HG03558 (cell line): Measurements from ENCODE around the gene JARID2.

Source experiments
- ATAC-seq: cut with Tn5 transposase; IDR thresholded peaks from one replicate; pipeline ENCODE4 v1.9.1; 2021; ENCODE audit warnings: moderate number of reproducible peaks; ENCODE audit not compliant: unreplicated experiment; ENCODE audit errors: extremely low read depth

Gene JARID2

DNA sequence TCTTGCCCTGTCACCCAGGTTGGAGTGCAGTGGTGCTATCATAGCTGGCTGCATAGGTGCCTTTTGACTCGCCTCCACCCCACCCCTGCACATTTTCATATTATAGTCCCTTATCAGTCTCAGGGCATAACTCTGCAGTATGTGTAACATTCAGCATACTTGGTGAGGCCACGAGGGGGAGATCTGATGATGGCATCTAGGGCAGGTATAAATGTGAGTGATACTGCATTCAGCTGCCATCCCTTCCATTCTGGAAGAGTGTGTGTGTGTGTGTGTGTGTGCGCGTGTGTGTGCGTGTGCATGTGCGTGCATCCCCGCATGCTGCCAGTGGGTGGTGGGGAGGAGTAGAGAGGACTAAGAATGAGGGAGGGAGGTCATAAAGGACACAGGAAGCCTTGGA is 81.4 kb downstream of the JARID2 start:
- ATAC-seq: no peak

- no peak for ATAC-seq
Observed at GRCh38 chr6:15329197-15329671, 83.4 kb downstream of the JARID2 start.

DNA sequence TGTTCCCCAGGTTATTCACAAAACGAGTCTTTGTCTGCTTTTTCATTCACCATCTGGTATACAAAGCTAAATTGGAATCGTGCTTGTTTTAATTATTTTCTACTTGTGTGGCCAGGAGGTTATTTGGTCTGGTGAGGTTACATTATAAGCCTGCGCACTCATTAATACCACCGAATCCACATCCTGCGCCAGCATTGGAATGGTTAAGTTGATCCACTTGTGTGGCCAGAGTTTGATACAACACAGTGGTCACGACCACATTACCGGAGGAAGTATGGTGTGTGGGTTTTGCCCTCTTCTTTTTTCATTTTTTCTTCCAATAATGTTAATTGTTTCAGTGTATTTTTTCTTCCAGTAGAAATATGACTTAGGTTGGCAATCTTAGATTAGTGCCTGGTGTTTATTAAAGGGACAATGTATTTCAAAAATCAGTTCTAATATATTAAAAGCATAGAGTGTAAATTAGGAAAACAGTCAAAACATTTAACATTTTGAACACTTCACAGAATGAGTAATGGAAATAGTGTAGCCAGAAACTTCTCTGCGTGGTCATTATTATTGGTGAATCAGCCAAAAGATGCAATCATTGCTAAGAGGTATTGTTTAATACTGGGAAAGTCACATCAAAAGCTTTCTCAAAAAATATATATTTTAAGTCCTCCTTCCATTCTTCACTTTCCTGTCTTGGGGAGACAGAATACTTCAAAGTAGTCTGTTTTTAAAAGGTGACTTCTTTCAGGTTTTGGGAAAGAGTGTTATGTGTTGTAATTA is 84.5 kb downstream of the JARID2 start:
- ATAC-seq: no peak

DNA sequence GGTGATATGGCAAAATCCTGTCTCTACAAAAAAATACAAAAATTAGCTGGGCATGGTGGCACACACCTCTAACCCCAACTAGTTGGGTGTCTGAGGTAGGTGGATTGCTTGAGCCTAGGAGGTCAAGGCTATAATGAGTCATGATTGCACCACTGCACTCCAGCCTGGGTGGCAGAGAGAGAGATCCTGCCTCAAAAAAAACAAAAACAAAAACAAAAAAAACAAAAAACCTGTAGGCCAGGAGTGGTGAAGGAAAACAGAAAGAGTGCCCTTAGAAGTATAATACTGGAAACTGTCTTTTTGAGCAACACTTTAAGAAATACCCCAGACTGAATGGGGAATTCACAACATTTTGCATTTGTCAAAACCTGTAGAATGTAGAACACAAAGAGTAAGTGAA is 85.3 kb downstream of the JARID2 start:
- ATAC-seq: no peak

GRCh38 chr6:15331629-15332251 is 85.9 kb downstream of the JARID2 start:
- ATAC-seq: no peak

DNA sequence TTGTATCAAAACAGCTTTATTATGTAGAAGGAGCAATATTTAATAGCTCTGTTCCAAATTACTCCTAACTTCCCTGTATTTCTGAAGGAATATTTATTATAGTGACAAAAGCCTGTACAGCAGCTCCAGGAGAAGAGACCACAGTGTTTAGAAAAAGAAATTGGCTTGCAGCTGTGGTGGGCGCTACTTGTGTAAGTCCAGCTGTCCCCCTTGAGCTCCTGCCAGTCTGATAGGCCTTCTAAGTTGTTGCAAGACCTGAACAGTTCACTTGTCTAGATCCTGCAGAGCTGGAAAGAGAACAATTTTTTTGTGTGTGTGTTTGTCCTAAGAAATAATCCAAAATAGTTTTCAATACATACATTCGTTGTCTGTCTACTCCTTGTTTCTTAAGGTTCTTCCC is 86.6 kb downstream of the JARID2 start:
- no peak for ATAC-seq

- ATAC-seq: no peak
Observed at GRCh38 chr6:15335385-15335784, 89.5 kb downstream of the JARID2 start.

GRCh38 chr6:15335916-15336315 is 90.0 kb downstream of the JARID2 start:
- no peak for ATAC-seq

DNA sequence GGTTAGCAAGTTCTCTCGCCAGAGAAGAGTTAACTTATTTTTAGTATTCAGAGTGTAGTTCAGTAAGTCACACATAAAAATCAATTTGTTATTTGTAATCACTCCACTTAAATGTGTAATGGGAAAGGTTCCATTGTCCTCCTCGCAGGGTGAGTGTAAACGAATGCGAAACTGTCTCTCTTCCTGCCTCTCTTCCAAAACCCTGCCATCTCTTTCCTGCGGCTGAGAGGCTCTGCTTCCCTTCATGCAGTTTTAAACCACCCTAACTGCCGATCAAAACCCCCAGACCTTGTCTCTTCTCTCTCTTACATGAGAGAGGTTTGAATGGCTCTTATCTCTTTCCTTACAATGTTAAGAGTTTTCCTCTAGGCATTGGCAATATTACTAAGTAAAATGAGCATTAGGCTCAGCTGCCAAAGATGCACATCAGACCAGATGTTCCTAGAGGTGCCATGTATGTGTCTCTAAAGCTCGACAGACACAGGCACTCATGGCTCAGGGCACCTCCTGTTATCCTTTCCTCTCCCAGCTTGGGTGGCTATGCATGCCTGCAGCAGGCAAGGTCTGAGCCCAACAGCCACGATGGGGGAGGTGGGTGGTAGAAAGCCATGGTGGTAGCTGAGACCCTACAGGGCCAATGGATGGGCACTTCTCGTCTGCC is 91.2 kb downstream of the JARID2 start:
- no peak for ATAC-seq

- no peak for ATAC-seq
Observed at GRCh38 chr6:15337582-15337981, 91.7 kb downstream of the JARID2 start.

- no peak for ATAC-seq
Observed at GRCh38 chr6:15338476-15338875, 92.6 kb downstream of the JARID2 start.

DNA sequence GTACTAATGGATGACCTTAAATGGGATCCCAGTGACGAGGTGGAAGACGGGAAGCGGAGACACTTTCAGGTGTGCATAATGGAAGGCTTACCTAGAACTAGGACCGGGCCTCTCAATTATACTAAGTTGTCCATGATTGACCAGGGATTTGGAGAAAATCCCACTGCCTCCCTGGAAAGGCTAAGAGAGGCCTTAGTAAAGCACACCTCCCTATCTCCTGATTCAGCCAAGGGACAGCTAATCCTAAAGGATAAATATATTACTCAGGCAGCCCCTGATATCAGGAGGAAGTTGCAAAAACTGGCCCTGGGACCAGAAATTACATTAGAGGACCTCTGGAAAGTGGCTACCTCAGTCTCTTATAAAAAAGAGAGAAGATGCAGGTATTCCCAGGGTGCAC is 93.2 kb downstream of the JARID2 start:
- ATAC-seq: no peak

GRCh38 chr6:15340105-15340601 is 94.3 kb downstream of the JARID2 start:
- no peak for ATAC-seq

DNA sequence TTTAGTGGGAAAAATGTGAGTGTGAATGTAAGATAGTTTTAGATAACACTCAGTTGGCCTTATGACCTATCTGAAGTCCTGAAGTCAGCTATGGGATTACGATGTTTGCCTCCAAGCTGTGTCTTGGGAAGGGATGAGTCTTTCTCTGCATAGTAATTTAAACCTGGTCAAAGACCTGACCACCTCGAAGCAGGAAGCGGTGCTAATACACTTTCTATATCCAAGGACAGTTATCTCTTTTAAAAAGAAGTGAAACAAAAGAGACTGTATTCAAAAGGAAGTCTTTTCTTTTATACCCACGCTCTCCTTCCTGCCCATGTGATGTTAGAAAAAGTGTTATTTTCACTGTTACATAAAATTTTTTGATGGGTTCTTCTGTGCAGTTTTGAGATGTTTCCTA is 94.9 kb downstream of the JARID2 start:
- no peak for ATAC-seq

DNA sequence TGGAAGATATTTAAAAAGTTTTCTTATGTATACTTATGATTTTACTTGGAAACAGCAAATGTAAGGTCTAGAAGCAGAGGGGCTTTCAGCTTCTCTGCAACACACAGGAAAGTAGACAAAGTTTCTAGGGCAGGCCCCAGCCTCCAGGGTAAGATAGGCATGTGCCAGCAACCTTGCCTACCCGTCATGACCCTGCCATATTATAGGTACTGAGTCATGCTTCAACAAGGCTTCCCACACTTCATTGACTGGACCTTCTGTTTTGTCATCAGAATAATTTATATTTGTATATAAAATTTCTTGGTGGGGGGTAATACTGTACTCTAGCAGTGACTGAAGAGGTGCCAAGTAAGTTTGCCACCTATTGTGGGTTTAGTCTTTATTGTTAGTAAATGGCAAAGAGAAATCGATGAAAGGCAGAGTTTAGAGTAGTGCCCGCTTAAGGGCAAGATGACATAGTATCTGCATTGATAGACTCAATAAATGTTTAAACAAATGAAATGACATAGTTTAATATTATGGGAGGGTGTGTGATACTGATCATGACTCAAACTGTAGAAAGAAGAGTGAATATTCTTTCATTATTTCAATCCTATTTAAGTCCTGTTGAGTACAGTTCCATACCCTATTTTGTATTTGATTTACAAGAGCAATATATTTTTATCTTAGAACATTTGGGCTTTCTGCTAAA is 95.6 kb downstream of the JARID2 start:
- ATAC-seq: no peak

GRCh38 chr6:15342114-15342513 is 96.2 kb downstream of the JARID2 start:
- ATAC-seq: no peak

GRCh38 chr6:15343490-15344191 is 97.8 kb downstream of the JARID2 start:
- no peak for ATAC-seq

GRCh38 chr6:15344192-15344519 is 98.3 kb downstream of the JARID2 start:
- no peak for ATAC-seq

- ATAC-seq: no peak
Observed at GRCh38 chr6:15344831-15345230, 99.0 kb downstream of the JARID2 start.

DNA sequence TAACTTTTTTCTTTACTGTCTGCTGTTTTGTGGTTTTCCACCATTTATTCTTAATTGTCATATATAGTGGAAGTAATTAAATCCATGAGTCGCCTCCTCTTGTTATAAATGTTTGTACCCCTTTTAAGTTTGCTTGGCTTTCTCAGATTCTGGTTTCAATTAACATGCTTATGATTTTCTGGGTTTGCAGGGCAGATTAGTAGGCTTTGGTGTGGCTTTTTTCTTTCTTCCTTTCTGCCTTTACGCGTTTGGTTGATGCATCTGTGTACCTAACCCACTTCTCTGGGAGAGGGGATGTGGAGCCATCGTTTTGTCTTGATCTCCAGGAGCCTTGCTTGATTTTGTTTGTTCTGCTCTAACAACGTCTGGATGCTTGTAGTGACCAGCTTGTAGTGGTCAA is 100.4 kb downstream of the JARID2 start:
- ATAC-seq: no peak
